NCI-H446 (cell line): ENCODE results near the gene LONRF3.
"Not testable (repeated sequence)": the region's sequence is repeated elsewhere in the genome, so short reads cannot be mapped to it uniquely, and the experiment has no call there.

ENCODE experiments used
- DNase-seq, 2 experiments: peaks; one replicate each; lab custom pipeline; 2025; lab: John Stamatoyannopoulos, UW

The LONRF3 gene

DNA sequence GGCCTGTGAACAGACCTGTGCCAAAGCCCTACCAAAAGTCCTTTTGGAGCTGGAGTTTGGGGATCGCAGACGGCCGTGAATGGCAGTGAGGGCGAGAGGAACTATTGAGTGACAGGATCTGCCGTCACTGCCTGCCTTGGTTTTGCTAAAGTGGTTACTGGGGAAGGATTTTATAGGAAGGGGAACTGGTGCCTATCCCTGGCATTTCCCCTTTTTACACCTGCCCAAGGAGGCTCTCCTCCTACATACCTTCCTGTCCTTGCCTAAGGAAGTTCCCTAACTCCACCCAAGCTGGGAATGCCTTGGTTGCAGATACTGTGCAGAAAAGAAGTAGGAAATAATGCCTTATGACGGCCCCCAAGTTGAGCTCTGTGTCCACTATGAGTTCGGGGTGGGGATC lies 14.5 kb downstream of the LONRF3 start:
- no peak for DNase-seq

DNA sequence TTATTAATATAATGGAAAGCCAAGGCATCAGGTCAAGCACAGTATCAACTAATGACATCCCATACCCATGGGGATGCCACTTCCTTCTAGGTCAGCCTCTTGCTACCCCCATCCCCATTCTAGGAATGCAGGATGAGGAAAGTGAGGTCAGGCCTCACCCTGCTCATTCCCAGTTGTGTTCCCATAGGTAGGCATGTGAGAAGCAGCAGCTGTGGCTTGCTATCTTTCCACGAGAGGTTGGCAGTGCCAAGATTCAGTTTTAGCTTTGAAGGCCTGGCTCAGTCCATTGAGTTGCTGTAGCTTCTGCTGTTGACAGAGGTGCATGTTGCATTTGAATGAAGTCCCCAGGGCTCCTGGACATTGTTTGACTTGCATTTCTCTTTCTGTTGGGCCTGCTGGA lies 15.5 kb downstream of the LONRF3 start:
- DNase-seq = no peak

DNA sequence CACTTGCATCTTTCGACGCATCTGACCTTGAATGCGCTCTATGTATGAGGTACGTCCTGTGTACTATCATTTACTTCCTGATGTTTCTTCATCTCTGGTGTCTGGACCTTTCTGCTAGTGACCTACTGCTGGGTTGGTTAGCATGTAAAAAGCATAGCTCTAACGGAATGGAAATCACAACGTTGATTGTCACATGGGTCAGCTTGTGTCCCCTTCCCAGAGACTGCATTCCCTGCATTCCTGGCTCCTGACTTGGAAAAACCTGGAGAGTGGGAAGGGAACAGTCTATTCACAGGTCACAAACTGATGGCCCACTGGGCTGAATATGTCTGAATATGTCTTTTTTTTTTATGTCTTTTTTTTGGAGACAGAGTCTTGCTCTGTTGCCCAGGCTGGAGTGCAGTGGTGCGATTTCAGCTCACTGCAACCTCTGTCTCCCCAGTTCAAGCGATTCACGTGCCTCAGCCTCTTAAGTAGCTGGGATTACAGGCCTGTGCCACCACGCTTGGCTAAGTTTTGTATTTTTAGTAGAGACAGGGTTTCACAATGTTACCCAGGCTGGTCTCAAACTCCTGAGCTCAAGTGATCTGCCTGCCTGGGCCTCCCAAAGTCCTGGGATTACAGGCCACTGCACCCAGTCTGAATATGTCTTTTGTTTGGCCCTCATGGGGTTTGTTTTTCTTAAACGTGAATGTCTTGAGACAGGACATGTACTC lies 16.3 kb downstream of the LONRF3 start:
- no peak for DNase-seq

DNA sequence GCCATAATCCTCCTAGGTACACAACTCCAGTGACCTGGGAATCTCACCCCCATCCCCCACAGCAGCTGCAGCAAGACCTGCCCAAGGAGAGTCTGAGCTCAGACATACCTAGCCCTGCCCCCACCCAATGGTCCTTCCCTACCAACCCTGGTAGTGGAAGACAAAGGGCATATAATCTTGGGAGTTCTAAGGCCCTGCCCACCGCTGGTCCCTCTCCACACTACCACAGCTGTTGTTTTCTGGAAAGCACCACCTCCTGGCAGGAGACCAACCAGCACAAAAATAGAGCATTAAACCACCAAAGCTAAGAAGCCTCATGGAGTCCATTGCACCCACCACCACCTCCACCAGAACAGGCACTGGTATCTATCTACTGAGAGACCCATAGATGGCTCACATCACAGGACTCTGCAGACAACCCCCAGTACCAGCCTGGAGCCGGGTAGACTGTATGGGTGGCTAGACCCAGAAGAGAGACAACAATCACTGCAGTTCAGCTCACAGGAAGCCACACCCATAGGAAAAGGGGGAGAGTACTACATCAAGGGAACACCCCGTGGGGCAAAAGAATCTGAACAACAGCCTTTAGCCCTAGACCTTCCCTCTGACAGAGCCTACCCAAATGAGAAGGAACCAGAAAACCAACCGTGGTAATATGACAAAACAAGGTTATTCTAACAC lies 18.2 kb downstream of the LONRF3 start:
- not testable (repeated sequence) for DNase-seq

DNA sequence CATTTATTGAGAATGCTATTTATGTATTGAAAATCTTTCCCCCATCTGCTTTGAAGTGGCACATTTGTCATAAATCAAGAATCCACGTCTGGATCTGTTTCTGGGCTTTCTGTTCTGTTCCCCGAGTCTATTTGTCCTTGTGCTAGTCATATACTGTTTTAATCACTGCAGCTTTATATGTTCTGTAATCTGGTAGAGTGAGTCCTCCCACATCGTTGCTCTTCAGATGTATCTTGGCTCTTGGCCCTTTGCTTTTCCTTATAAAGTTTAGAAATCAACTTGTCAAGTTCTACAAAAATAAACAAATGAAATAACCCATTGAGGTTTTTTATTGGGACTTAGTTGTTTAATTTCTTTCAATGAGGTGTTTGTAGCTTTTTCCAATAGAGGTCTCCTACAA lies 29.0 kb downstream of the LONRF3 start:
- DNase-seq = no peak

DNA sequence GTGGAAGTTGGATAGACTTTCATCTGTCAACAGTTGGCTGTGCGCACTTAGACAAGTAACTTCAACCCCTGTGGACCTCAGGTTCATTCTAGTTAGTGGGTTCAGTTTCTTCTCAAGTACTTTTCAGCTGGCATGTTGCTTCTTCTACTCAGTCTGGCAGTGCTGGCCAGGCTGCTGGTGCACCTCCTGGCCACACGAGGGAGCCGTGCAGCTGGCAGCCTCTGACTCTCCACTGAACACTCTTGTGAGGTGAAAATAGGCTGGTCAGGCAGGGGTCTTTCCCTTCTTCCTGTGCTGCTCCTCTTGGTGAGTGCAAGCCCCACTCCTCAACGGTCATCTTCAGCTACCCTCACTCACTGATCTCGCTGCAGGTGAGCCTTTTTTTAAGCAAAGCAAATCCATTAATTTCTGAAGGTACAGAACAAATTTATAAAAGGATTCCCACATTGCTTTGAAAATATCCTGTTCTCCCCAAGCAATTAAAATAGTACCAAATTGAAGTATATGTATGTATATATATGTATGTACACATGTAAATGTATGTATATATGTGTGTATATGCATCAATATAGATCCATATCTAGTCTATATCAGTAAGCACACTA lies 30.6 kb downstream of the LONRF3 start:
- DNase-seq = peak in 1 of 2 experiments; percentile 55

DNA sequence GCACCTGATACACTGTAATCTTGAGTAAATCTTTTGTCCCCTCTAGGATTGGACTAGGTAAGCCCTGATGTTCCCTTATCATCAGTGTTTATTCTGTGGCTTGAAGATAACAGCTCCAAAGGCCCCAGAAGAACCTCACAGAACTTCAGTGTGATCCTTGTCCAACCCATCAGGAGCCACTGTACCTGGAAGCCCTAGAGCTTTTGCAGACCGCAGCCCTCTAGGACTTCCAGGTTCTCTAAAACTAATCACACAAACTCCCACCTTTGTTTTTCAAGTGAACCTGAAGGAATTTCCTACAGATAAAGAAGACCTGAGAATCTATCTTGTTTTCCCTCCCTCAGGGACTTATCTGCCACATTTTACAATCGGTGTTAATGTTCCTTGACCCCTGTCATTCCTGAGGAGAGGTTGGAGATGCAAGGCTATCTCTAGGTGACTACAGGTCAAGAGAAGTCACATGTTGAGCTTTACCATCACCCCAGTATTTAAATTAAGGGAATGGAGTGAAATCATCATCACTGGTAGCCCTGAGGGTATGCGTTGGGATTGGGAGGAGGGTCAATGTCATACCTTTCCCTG lies 32.9 kb downstream of the LONRF3 start:
- no peak for DNase-seq

DNA sequence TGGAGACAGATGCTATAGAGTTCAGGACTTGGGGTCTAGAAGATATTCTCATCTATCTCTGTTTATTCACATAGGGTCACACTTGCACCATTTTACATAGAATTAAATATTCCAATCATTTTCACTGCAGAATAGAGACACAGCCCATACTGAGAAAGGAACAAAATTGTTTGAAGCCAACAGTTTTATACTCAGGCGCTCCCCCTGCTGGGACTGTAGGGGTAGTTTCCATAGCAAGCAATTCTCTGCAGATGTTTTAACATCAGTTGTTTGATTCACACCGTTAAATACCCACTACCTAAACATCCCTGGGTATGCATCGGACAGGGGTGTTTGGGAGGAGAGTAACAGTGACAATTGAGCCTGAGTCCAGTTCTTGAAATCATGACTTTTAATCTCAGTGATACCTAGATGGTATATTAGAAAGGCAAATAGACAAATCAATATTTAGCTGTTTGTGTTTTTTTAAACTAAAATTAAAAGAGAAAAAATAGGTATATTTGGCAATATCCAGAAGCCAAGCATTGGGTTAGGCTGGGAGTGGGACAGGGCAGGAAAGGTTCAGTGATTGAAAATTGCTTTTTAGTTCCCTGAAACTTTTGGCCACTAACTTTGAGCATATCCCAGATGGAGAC lies 33.8 kb downstream of the LONRF3 start:
- DNase-seq = no peak

DNA sequence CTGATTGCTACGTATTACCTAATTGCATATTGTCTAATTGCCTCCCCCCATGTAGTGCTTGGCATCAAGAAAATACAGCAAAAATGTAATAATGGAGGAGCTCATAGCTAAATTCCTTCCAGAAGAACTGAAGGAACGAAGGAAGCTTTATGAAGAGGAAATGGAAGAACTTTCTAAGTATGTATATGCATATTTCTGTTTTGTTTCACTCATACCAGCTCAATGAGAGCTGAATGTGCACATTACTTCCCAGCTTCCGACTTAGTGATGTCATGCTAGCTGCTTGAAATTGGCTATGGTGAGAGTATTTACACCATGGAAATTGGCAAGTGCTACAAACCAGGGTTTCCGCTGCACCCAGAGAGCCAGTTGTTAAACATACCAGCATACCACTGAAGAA lies 34.7 kb downstream of the LONRF3 start:
- DNase-seq = no peak

DNA sequence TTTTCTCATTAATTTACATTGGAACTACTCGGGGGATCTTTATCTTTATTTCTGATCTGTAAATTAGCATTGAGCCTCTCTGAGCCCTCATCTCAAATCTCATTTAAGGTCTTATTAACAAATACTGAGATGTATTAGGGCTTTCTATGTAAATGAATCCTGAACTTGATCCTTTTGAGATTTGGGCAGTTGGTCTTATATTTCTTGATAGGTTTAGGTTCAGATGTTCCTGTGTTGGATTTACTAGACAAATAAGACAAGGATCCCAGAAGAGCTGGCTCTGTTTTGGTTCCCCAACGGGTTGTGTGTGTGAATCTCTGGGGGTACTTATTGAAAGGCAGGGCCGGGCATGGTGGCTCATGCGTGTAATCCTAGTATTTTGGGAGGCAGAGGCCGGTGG lies 36.1 kb downstream of the LONRF3 start:
- no peak for DNase-seq

DNA sequence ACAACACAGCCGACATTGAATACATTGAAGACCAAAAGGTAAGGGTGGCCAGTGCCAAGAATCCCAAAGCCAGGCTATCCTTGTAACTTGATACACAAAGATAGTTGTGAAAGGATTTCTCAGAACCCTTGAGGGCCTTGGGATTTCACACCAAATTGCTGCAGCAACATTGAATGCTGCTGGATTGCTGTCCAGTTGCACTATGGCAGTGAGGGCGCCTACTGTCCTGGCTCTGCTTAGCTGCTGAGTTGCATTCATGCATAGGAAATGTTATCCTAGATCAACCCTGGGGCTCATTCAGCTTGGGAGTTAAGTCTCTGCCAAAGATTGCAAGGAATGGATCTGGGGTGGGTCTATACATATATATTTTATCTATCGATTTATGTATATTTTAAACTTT lies 38.7 kb downstream of the LONRF3 start:
- DNase-seq = no peak

DNA sequence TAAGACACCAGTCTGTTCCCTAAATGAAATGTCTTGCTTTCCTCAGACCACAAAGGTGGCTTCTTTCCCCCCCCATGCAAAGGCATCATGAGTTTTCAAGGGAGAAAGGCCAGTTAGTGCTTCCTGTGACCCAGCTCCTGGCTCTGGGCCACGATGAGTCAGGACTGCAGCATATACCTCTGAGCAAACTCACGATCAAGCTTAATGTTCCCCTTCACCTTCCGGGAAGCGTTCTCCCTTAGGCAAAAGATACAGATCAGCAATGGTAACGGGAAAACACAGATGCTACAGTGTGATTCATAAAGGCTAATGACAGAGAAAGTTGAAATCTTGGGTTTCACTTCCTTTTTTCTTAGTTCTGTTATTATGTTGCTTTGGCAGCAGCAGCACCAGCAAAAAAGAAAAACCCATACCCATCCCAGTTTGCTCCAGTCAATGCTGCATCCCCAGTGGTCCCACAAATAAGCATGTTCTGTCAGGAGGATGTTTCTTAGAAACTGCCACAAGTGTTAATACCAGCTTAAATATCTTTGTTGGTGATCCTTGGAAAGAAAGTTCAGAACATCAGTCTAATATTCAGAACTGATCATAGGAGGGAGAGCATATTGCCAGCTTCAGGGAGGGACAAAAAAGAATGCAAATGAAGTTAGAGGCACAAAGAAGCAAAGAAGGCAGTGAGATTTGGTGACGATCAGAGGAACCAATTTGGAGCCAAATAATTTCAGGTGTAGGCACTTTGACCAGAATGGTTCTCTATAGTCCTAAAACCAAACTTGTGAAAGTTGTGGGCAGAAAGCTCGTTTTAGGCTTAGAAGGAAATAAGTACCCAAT lies 41.2 kb downstream of the LONRF3 start:
- DNase-seq = no peak

DNA sequence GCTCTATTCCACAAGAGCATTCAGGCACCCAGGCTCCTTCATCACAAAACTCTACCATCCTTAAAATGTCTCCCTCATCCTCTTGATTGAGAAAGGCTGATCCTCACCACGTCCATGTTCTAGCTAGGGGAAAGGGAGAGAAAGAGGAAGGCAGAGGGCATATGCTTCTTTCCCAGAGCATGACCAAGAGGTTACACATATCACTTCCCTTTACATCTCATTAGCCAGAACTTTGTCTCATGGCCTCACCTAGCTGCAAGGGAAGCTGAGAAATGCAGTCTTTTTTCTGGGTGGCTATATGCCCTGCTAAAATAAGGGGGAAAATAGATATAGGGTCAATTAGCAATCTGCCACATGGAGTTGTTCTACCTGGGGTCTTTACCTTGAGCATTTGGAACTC lies 42.7 kb downstream of the LONRF3 start:
- no peak for DNase-seq

DNA sequence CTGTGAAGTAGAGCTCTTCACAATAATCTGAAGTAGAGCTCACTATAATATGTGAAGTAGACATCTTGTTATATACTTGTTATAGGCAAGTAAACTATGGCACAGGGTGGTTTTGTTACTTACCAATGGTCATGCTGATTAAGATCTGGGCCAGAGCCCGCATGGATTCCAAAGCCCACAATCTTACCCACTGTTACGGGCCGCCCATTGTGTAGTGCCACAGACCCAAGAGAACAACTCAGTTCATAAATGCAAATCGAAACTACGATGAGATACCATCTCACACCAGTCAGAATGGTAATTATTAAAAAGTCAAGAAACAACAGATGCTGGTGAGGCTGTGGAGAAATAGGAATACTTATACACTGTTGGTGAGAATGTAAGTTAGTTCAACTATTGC lies 51.5 kb downstream of the LONRF3 start:
- no peak for DNase-seq

DNA sequence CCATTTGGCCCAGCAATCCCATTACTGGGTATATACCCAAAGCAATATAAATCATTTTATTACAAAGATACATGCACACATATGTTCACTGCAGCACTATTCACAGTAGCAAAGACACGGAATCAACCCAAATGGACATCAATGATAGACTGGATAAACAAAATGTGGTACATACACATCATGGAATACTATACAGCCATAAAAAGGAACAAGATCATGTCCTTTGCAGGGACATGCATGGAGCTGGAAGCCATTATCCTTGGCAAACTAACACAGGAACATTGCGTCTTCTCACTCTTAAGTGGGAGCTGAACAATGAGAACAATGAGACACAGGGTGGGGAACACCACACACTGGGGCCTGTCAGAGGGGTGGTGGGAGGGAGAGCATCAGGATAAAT lies 51.9 kb downstream of the LONRF3 start:
- not testable (repeated sequence) for DNase-seq

DNA sequence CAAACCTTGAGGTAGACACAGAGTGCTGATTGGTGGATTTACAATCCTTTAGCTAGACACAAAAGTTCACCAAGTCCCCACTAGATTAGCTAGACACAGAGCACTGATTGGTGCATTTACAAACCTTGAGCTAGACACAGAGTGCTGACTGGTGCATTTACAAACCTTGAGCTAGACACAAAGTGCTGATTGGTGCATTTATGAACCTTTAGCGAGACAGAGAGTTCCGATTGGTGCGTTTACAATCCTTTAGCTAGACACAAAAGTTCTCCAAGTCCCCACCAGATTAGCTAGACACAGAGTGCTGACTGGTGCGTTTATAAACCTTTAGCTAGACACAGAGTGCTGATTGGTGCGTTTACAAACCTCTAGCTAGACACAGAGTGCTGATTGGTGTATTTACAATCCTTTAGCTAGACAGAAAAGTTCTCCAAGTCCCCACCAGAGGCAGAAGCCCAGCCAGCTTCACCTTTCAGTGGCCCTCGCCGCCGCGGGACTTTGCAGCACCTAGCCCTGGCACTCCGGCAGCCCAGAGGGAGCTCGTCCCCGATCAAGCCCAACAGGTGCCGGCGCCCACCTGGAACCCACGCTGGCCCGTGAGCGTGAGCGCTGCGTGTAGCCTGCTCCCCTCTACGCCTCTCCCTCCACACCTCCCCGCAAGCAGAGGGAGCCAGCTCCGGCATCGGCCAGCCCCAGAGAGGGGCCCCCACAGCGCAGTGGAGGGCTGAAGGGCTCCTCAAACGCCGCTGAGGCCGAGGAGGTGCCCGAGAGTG lies 53.7 kb downstream of the LONRF3 start:
- not testable (repeated sequence) for DNase-seq

DNA sequence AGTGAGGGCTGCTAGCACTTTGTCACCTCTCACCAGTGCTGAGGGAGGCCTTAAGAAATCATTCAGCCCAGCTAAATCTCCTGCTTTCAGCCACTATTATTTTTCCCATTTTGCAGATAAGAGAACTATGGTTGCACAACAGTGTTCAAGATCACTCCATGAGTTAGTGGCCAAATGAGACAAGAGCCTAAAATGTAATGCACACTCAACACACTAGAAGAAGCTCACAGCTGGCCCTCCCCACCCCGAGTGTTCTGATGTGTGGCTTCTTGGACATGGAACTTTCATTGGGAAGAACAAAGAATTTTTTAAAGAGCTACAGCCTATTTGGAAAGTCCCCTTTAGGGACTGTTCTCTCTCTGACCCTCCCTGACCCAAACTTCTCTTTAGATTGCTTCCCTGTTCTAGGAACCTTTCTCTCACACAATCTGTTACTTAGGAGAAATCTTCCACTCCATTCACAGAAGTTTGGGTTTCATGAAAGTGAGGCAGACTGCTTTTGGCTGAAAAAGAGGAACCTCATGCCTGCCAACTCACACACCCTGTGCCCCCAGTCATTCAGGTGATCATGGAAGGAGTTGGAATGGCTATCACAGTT lies 54.4 kb downstream of the LONRF3 start:
- no peak for DNase-seq

DNA sequence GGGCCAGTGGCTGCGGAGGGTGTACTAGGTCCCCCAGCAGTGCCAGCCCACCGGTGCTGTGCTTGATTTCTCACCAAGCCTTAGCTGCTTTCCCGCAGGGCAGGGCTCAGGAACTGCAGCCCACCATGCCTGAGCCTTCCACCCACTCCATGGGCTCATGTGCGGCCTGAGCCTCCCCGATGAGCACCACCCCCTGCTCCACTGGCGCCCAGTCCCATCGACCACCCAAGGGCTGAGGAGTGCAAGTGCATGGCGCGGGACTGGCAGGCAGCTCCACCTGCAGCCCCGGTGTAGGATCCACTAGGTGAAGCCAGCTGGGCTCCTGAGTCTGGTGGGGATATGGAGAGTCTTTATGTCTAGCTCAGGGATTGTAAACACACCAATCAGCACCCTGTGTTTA lies 55.2 kb downstream of the LONRF3 start:
- not testable (repeated sequence) for DNase-seq

DNA sequence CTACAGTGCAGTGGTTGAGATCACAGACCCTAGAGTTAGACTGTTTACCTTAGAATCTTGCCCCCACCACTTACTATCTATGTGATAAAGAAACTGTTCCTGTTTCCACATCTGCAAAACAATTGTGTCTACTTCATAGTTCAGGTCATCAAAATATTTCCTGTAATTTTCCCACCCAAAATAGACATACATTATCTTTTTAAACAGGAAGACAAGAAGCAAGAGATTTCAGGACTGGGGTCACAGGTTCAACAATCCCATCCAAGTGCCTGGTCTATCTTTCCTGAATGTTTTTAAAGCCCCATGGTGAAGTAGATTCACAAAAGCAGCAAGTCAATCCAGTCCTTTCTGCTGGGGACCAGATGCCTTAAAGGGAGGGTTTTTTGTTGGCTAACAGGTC lies 56.6 kb downstream of the LONRF3 start:
- DNase-seq = no peak
